HG03060 (cell line): Measurements from ENCODE around the gene RNF31.

Experiments
- ATAC-seq: cut with Tn5 transposase; IDR thresholded peaks from one replicate; pipeline ENCODE4 v1.9.1; 2021; ENCODE audit warnings: low read depth, moderate number of reproducible peaks; ENCODE audit not compliant: unreplicated experiment

RNF31 gene

DNA sequence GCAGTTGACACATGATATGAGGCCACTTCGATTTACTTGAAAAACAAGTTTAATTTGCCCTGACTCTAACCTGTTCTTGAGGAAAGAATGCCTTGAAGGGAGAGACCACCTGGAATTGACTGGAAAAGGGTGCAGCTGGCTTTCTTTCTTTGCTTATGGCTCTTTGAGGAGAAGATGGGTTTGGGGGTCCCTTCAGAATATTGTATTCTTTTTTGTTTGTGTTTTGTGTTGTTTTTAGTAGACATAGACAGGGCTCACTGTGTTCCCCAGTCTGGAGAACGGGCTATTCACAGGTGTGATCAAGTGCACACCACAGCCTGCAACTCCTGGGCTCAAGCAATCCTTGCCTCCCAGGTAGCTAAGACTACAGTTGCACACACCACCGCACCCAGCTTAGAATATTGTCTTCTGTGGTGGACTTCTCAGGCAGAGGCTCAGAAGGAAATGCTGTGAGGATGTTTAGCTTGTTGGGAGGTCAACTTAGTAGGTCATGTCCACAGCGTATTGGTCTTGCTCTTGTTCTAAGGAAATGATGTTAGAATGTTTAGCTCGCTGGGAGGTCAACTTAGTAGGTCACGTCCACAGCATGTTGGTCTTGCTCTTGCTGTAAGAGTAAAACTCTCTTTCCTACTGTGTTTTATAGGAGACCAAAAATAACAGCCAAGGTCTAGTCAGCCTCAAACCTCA, 31.0 kb upstream of the RNF31 start:
- no peak for ATAC-seq

DNA sequence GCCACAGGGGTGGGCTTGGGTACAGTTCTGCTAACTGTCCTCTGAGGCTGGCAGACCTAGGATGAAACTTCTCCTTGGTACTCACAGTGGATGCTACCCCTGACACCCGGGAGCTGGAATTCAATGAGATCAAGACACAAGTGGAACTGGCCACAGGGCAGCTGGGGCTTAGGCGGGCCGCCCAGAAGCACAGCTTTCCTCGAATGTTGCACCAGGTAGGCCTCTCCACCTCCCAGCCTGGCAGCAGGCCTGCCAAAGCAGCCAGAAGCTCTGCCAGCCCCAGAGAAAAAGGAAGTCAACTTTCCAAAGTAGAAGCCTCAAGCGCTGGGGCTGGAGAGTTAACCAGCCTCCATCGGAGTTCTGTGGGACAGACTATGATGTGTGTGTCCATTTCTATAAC, 30.1 kb upstream of the RNF31 start:
- no peak for ATAC-seq

DNA sequence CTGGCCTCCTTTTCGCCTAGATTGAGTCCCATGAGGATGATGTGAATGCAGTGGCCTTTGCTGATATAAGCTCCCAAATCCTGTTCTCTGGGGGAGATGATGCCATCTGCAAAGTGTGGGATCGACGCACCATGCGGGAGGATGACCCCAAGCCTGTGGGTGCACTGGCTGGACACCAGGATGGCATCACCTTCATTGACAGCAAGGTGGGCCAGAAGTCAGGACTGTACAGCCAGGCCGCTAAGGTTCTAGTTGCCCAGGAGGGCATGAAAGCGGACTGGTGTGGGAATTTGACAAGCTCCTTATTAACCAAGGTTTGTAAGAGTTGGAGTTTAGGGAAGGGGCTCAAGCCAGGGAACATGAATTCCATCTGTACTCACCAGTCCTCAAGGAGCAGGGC, 27.6 kb upstream of the RNF31 start:
- no peak for ATAC-seq

DNA sequence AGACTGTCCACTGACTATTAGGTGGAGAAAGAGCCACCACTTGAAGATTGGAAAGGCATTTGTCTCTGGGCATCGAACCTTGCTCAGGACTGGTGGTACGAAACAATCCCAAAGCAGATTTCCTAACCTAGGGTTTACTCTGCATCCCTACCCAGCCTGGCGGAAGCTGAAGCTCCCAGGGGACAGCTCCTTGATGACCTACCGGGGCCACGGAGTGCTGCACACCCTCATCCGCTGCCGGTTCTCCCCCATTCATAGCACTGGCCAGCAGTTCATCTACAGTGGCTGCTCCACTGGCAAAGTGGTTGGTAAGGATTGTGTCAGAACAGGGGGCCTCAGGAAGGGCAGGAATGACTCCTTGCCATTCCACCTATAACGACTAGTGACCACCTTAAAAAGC, 26.1 kb upstream of the RNF31 start:
- ATAC-seq, result no peak

DNA sequence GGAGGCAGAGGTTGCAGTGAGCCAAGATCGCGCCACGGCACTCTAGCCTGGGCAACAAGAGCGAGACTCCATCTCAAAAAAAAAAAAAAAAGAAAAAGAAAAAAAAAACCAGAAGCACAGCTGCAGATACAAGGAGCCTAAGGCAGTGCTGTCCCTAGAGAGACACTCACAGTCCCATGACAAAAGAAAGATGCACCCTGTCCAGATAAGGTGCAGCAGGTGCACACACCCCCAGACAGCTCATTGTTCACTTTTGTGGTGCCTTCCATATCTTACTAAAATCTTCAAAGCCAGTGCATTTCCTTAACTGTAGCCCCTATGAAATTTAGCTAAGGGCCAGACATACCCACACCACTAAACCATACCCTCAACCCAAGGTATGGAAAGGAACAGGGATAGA, 24.9 kb upstream of the RNF31 start:
- no peak for ATAC-seq

DNA sequence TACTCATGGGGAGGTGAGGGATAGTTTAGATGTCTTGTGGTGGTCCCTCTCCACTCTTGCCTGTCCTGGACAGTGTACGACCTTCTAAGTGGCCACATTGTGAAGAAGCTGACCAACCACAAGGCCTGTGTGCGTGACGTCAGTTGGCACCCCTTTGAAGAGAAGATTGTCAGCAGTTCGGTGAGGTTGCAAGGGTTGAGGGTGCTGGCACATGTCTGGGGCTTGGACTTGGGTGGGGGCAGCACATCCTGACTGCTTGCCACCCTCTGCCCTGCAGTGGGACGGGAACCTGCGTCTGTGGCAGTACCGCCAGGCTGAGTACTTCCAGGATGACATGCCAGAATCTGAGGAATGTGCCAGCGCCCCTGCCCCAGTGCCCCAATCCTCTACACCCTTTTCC, 24.4 kb upstream of the RNF31 start:
- ATAC-seq, result no peak

DNA sequence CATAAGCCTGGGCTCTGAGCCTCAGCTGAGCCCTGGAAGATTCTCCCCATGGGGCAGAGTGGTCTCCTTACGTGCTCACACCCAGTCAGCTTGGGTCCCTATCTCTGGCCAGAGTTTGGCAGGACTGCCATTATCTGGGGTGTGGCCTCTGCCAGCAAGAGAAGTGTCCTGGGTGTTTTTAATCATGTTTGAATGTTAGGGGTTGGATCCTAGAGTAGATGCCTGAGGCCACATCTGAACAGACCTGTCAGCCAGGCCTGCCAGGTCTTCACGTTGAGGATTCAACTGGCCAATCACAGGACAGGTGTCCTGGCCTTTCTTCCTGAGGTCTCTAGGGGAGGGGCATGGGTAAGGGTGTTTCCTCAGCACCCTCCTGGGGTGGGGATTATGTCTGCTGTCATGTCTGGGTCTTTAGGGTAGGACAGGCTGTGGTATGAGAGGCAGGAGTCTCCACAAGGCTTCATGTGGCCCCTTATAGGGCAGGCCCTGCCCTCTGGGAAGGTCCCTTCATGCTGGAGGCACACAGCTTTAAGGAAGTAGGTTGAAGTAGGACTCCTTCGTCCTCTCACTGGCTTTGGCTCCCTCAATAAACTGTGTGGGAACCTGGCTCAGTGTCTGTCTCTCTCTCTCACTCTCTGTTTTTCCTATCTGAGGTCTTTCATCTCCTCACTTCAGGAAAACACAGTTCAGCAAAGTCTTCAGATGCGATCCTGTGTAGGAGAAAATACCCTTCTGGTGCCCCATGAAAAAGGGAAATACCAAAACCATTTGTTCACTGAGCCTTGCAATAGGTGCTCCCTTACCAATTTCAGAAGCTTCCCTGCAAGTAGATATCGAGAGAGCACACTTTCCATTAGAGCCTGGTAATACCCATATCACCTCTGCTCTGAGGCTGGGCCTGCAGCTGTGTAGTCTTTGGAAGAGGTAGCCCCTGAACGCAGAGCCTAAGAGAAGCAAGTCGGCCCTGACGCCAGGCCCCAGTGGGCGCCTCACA, 23.6 kb upstream of the RNF31 start:
- no peak for ATAC-seq

DNA sequence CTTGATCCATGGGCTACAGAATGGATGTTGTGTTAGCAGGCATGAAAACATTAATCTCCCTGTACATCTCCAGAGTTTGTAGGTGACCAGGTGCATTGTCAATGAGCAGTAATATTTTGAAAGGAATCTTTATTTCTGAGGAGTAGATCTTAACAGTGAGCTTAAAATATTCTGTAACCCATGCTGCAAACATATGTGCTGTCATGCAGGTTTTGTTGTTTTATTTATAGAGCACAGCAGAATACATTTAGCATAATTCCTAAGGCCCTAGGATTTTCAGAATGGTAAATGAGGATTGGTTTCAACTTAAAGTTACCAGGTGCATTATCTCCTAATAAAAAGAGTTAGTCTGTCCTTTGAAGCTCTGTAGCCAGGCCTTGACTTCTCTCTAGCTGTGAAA, 20.4 kb upstream of the RNF31 start:
- ATAC-seq, result no peak

DNA sequence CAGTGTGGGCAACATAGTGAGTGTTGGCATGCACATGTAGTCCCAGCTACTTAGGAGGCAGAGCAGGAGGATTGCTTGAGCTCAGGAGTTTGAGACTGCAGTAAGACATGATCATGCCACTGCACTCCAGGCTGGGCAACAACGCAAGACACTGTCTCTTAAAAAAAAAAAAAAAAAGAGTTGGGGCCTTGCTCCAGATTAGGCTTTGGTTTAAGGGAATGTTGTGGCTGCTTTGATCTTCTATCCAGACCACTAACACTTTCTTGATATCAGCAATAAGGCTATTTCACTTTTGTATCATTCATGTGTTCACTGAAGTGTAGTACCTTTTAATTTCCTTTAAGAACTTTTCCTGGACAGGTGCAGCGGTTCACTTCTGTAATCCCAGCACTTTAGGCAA, 19.6 kb upstream of the RNF31 start:
- ATAC-seq, result no peak

DNA sequence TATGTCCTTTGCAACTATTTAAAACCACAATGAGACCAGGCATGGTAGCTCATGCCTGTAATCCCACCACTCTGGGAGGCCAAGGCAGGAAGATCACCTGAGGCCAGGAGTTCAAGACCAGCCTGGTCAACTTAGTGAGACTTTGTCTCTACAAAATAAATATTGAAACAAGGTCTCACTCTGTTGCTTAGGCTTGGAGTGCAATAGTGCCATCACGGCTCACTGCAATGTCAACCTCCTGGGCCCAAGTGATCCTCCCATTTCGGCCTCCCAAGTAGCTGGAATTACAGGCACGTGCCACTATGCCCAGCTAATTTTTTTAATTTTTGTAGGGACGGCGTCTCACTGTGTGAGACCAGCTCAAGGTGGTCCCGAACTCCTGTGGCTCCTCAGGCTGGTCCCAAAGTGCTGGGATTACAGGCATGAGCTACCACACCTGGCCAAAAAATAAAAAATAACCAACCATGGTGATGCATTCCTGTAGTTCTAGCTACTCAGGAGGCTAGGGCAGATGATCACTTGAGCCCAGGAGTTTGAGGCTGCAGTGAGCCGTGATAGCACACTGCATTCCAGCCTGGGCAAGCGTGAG, 17.8 kb upstream of the RNF31 start:
- no peak for ATAC-seq

DNA sequence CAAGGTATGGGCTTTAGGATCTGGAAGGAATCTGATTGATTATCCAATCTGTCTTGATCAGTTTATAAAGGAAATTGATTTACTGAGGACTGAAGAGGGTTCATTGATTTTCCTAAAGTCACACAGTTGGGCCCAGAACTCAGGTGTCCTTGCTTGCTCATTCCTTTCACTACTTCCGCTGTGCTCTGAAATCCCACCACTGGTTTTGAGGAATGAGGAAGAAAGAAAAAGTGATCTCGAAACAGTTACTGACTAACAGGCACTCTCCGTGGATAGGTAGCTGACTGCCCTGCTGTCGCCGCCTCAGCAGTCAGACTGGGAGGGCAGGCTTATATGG, 16.9 kb upstream of the RNF31 start, which contains the start of gene FITM1:
Gene FITM1, plus strand, starts transcription at position 280 of the 337 bp plus-strand sequence. CDS start 905 bp downstream, outside the sequence.
- ATAC-seq, result no peak

DNA sequence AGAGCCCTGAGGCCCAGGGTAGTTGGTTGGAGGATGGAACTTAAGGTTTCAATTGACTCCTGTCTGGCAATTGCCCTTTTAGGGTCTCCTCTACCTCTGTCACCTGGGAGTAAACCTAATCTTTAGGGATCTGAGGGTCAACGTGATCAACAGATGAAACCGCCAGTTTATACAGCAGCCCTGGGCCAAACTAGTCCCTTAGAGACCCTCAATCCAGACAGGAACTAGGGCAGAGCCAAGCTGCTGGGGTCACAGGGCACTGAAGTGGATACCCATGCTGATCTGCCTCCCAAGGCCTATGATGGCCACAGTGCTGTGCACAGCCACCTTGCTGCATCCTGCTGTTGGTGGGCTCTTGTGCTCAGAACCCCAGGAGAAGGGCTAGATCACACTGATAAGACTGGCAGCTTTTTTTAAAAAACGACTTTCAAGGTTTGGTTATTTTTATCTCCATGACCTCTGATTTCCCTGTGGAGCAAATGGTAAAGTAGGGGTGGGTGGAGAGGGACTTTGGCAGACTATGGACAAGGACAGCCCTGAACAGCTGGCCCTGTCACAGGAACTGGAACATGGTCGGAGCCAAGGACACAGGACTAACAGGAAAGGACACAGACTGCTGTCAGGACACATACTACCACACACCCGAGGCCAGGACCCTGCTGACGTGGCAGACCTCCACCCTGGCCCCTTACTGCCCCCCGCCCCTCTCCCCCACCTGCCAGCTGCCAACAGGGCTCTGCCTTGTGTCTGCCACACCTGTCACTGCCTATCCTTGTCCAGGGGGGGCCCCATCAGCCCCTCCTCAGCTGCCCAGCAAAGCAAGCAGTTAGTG, 16.4 kb upstream of the RNF31 start:
- no peak for ATAC-seq

DNA sequence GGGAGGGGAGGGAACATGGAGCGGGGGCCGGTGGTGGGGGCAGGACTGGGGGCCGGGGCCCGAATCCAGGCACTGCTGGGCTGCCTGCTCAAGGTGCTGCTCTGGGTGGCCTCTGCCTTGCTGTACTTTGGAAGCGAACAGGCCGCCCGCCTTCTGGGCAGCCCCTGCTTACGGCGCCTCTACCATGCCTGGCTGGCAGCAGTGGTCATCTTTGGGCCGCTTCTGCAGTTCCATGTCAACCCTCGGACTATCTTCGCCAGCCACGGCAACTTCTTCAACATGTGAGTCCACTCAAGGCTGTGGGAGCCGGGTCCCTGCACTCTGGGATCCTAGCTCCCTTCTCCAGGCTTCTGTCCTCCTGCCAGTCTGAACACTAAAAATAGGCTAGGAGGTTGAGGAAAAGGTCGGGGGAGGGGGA, 15.7 kb upstream of the RNF31 start:
- no peak for ATAC-seq

DNA sequence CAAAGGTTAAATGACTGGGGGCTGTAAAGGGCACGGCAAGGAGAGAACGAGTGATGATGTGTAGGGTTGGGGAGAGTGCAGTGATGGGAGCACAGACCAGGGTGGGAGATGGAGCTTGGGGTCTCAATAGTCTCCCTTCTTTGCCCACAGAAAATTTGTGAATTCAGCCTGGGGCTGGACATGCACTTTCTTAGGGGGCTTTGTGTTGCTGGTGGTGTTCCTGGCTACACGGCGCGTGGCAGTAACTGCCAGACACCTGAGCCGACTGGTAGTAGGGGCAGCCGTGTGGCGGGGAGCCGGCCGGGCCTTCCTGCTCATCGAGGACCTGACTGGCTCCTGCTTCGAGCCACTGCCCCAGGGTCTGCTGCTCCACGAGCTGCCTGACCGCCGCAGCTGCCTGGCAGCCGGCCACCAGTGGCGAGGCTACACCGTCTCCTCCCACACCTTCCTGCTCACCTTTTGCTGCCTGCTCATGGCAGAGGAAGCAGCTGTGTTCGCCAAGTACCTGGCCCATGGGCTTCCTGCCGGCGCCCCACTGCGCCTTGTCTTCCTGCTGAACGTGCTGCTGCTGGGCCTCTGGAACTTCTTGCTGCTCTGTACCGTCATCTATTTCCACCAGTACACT, 15.1 kb upstream of the RNF31 start:
- ATAC-seq, result no peak

DNA sequence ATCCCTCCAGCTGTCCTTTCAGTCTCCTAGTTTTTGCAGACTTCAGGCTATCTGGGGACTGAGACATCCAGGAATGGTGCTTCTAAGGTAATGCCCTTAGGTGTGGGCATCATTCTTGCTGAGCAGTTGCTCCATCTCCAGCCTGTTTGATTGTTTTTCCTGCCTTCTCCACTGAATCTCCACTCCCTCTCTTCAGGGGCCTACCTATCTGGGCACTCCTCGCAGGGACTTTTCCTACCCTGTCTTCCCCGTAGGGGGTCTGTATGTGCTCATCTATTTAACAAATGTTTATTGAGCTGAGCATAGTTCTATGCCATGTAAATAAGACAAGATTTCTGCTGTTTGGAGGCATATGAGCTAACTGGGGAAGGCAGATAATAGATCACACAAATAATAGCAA, 14.3 kb upstream of the RNF31 start:
- ATAC-seq, result no peak

DNA sequence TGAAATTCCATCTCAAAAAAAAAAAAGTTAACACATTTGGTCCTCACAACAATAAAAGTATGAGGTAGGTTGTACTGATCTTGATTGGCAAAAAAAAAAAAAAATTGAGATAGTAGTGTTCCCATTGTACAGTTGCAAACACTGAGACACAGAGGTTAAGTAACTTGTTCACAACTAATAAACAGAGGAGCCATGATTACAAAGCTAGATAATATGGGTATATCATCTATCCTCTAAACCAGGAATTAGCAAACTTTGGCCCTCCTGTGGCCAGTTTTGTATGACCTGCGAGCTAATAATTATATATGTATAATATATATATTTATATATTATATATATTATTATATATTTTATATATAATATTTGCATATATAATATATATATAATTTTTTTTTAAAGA, 13.6 kb upstream of the RNF31 start:
- no peak for ATAC-seq

DNA sequence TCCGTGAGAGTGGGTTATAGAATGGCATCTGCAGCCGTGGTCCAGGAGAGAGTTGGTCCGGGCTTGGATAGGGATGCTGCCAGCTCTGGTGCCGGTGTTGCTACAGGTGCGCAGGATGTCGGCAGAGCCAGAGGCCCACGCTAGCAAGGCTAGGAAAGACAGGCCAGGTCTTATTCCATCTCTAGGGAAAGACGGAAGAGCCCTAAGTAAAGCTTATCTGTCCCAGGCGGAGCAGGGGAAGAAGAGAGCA, 11.8 kb upstream of the RNF31 start:
- peak; percentile 7 for ATAC-seq

DNA sequence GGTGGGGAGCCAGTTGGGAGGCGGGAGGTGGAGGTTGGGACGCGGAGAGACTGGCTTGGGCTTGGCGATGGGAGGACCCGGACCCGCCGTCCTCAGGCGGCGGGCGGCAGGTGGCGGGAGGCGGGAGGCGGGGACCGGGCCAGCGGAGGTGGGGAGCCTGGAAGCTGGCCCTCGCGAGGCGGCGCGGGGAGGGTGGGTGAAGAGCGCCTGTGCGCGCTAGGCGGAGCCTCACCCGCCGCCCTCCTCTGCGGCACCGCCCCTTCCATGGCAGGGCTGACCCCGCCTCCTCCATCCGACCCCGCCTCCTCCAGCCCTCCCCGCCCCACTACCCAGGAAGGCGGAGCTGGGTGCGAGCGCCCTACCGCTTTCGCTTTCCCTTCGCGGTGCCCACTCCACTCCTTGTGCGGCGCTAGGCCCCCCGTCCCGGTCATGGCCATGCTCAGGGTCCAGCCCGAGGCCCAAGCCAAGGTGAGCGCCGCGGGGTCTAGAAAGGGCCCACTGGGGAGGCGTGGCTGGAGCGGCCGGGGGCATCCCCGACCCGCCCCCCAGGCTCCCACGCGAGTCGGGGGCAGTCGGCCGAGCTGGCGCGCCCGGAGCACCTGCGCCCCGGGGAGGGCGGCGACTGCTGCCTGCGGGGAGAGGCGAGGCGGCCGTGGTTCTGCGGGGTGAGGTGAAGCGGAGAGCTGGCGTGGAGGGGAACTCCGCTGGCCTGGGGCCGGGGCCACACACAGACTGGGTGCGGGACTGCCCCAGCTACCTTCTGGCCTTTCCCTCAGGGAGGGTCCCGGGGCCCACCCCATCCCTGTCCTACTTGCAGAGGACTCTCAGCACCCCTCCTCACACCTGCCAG, 11.2 kb upstream of the RNF31 start, which contains the start of gene PSME1:
Gene PSME1, plus strand, starts transcription at position 361 of the 850 bp plus-strand sequence. Its CDS starts 69 bp downstream, at position 430.
- ATAC-seq, result peak; percentile 56
